ENCODE results near the gene EPS15.
"Not testable (repeated sequence)": the region's sequence is repeated elsewhere in the genome, so short reads cannot be mapped to it uniquely, and the experiment has no call there.

The EPS15 gene

GRCh38 chr1:51542158-51542953 lies 23.3 kb upstream of the EPS15 start:
- DNase-seq = no peak

GRCh38 chr1:51541313-51542050 lies 22.4 kb upstream of the EPS15 start:
- DNase-seq = no peak

- no peak for DNase-seq
Measured at GRCh38 chr1:51537568-51537967, 18.5 kb upstream of the EPS15 start.

- DNase-seq = peak; percentile 25
Measured at GRCh38 chr1:51535006-51535592, 16.0 kb upstream of the EPS15 start.

- no peak for DNase-seq
Measured at GRCh38 chr1:51534447-51534846, 15.4 kb upstream of the EPS15 start.

GRCh38 chr1:51532853-51533252 lies 13.8 kb upstream of the EPS15 start:
- DNase-seq = no peak

GRCh38 chr1:51530447-51530846 lies 11.4 kb upstream of the EPS15 start:
- DNase-seq = not testable (repeated sequence)

- DNase-seq = no peak
Measured at GRCh38 chr1:51527144-51527543, 8.1 kb upstream of the EPS15 start.

GRCh38 chr1:51526248-51526647 lies 7.2 kb upstream of the EPS15 start:
- no peak for DNase-seq

GRCh38 chr1:51525295-51525694 lies 6.2 kb upstream of the EPS15 start:
- DNase-seq = no peak

GRCh38 chr1:51524817-51525216 lies 5.8 kb upstream of the EPS15 start:
- DNase-seq = no peak

- no peak for DNase-seq
Measured at GRCh38 chr1:51523931-51524330, 4.9 kb upstream of the EPS15 start.

- no peak for DNase-seq
Measured at GRCh38 chr1:51520700-51521248, 1.7 kb upstream of the EPS15 start.

- no peak for DNase-seq
Measured at GRCh38 chr1:51519865-51520699, 1.0 kb upstream of the EPS15 start.

GRCh38 chr1:51518586-51519047 lies 449 bp downstream of the EPS15 start:
- peak; percentile 31 for DNase-seq

- peak; percentile 19 for DNase-seq
Measured at GRCh38 chr1:51518033-51518585, 957 bp downstream of the EPS15 start.

GRCh38 chr1:51517361-51518032 lies 1.6 kb downstream of the EPS15 start:
- no peak for DNase-seq

GRCh38 chr1:51516649-51517158 lies 2.4 kb downstream of the EPS15 start:
- no peak for DNase-seq

- no peak for DNase-seq
Measured at GRCh38 chr1:51515982-51516648, 3.0 kb downstream of the EPS15 start.

GRCh38 chr1:51515312-51515960 lies 3.6 kb downstream of the EPS15 start:
- DNase-seq = no peak

All from activated effector memory CD4-positive, alpha-beta T cell treated with Interleukin-2 at 50 U/mL for 16 hours (primary cell).